HG03460 (cell line): ENCODE data around the gene PRDX6.
"Not testable (repeated sequence)": the region's sequence is repeated elsewhere in the genome, so short reads cannot be mapped to it uniquely, and the experiment has no call there.

Experiments
- ATAC-seq: cut with Tn5 transposase; IDR thresholded peaks from one replicate; pipeline ENCODE4 v1.9.1; 2021; ENCODE audit not compliant: unreplicated experiment

PRDX6 gene

GRCh38 chr1:173477286-173478093 lies at the start of gene PRDX6:
Gene PRDX6 (plus strand): TSS chr1:173477335. CDS start chr1:173477398, 63 bp downstream.
- peak; percentile 52 for ATAC-seq

- peak; percentile 73 for ATAC-seq
These were observed 47.4 kb upstream of the PRDX6 start for GRCh38 chr1:173429471-173430402.

GRCh38 chr1:173430677-173431303 lies 46.3 kb upstream of the PRDX6 start:
- ATAC-seq: no peak

- ATAC-seq: peak; percentile 64
These were observed 45.7 kb upstream of the PRDX6 start for GRCh38 chr1:173431304-173432045.

GRCh38 chr1:173432331-173432730 lies 44.8 kb upstream of the PRDX6 start:
- ATAC-seq: no peak

GRCh38 chr1:173433751-173434326 lies 43.3 kb upstream of the PRDX6 start:
- ATAC-seq: no peak

GRCh38 chr1:173436841-173437428 lies 40.2 kb upstream of the PRDX6 start:
- no peak for ATAC-seq

GRCh38 chr1:173438675-173439074 lies 38.5 kb upstream of the PRDX6 start:
- no peak for ATAC-seq

GRCh38 chr1:173440430-173440829 lies 36.7 kb upstream of the PRDX6 start:
- no peak for ATAC-seq

GRCh38 chr1:173444757-173445156 lies 32.4 kb upstream of the PRDX6 start:
- no peak for ATAC-seq

GRCh38 chr1:173445164-173445563 lies 32.0 kb upstream of the PRDX6 start:
- ATAC-seq: no peak

GRCh38 chr1:173445656-173446055 lies 31.5 kb upstream of the PRDX6 start:
- no peak for ATAC-seq

- ATAC-seq: no peak
These were observed 29.9 kb upstream of the PRDX6 start for GRCh38 chr1:173447224-173447623.

- ATAC-seq: no peak
These were observed 28.2 kb upstream of the PRDX6 start for GRCh38 chr1:173448945-173449344.

GRCh38 chr1:173451981-173452380 lies 25.2 kb upstream of the PRDX6 start:
- no peak for ATAC-seq

GRCh38 chr1:173453982-173454381 lies 23.2 kb upstream of the PRDX6 start:
- no peak for ATAC-seq

- ATAC-seq: no peak
These were observed 22.1 kb upstream of the PRDX6 start for GRCh38 chr1:173454966-173455524.

GRCh38 chr1:173459885-173460284 lies 17.2 kb upstream of the PRDX6 start:
- ATAC-seq: no peak

- ATAC-seq: not testable (repeated sequence)
These were observed 14.5 kb upstream of the PRDX6 start for GRCh38 chr1:173462666-173463065.

- ATAC-seq: not testable (repeated sequence)
These were observed 12.9 kb upstream of the PRDX6 start for GRCh38 chr1:173464185-173464584.
